ENCODE measurements around the gene TNNC1.

The TNNC1 gene

GRCh38 chr3:52484680-52485461 lies 31.0 kb upstream of the TNNC1 start:
- no peak for DNase-seq (ENCODE audit: low read depth)

GRCh38 chr3:52483577-52484381 lies 29.9 kb upstream of the TNNC1 start:
- no peak for DNase-seq (ENCODE audit: low read depth)

GRCh38 chr3:52483081-52483480 lies 29.2 kb upstream of the TNNC1 start:
- DNase-seq (ENCODE audit: low read depth) = no peak

- no peak for DNase-seq (ENCODE audit: low read depth)
Observed at GRCh38 chr3:52481819-52482521, 28.1 kb upstream of the TNNC1 start.

- DNase-seq (ENCODE audit: low read depth) = no peak
Observed at GRCh38 chr3:52480768-52481715, 27.2 kb upstream of the TNNC1 start.

DNA sequence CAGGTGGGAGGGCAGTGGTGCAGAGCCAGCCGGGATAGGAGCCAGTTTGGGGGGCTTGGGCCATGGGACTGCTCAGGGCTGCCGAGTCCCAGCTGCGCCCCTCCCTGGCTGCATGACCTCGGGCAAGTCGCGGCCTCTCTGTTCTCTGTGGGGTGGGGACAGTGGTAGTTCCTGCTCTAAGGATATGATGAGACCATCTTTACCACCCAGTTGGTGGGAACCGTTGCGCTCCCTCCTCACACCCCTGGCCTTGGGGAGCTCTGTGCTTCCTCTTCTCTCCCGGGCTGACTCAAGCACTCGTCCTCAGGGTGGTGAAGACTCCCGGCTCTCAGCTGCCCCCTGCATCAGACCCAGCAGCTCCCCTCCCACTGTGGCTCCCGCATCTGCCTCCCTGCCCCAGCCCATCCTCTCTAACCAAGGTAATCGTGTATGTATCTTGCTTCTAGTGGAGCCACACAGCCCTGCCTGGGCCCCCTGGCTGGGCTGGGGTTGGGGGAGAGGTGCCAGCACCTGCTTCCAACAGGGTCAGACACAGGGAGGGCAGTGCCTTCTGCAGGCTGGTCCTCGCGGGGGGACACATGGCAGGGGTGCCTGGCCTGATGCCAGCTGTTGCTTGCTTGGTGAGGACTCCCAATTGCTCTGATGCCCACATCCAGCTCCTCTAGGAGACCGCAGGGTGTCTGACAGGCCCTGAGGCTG lies 26.2 kb upstream of the TNNC1 start:
- no peak for DNase-seq (ENCODE audit: low read depth)

DNA sequence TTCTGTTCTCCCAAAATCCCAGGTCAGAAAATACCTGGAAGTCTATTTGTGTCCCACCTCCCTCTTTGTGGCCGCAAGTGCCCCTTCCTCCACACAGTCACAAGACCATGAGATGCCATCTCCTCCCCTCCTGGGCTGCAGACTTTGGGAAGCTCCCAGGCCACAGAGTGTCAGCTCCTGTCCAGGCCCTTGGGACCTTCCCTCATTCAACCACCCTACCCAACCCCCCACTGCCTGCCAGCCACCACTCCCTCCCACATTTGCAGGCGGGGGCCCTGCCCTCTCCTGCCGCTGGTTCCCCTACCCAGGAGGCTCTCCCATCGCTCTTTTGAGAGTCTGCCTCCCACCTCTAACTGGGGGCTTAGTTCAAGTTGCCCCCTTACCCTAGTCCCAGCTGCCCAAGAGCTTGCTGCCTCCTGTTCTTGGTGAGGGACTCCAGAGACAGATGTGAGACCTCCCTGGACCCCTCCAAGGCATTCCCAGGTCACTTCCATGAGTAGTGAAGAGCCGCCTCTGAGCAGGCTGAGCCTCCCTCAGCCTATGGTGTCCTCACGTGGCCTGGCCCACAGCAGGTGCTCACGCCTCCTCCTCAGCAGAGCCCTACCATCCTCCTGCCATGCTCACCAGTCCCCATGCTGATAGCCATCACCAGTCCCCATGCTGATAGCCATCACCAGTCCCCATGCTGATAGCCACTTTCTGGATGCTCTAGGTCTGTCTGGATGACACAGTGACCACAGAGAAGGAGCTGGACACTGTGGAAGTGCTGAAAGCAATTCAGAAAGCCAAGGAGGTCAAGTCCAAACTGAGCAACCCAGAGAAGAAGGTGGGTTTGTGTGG lies 25.4 kb upstream of the TNNC1 start:
- no peak for DNase-seq (ENCODE audit: low read depth)

- DNase-seq (ENCODE audit: low read depth) = no peak
Observed at GRCh38 chr3:52477796-52478095, 23.9 kb upstream of the TNNC1 start.

- no peak for DNase-seq (ENCODE audit: low read depth)
Observed at GRCh38 chr3:52477076-52477795, 23.4 kb upstream of the TNNC1 start.

DNA sequence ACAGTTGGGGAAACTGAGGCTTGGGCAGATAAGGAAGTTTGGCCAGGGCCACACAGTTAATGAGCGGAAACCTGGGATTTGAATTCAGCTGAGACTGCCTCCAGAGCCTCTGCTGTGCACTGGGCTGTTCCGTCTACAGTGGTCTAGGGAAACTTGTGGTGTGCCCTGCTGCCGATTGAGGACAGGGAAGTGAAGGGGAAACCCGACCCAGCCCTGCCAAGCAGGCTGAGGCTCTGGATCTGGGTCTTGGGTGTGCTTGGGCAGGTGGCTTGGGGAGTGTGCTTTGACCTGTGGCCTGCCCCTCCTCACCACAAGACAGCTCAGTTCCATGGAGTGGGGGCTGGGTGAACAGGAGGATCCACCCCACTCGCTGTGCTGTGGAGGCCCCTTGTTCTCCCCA lies 19.2 kb upstream of the TNNC1 start:
- DNase-seq (ENCODE audit: low read depth) = no peak

DNA sequence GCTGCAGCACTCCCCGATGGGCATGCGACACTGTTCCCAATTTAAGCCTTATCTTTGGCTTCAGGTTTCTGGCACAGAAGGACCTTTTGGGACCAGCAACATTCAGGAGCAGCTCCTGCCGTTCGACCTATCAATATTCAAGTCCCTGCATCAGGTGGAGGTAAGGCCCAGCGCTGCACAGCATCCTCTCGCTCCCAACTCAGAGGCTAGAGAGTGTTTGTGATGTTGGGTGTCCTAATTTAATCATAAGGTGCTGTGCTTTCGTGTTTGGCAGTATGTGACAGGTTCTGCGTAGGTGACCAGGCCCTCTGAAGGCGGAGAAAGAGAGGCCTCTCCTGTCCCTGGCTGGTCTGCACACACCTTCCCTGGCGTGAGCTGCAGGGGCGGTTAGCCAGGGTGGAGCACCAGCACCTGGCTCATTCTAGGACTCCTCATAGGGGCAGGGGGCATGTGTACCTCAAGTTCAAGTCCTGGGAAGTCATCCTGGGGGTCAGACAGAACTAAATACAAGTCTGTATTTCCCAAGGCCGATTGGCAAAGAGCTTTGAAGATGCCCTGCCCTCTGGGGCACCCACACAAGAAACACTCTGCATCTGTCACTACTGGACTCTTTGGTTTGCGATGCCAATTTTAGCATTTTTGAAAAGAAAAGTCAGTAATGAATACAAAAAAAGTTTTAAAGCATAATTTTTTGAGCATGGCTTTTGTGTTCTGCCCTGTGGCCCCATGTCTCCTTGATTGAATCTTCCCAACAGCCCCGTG lies 18.6 kb upstream of the TNNC1 start:
- no peak for DNase-seq (ENCODE audit: low read depth)

- DNase-seq (ENCODE audit: low read depth) = no peak
Observed at GRCh38 chr3:52471371-52472238, 17.8 kb upstream of the TNNC1 start.

DNA sequence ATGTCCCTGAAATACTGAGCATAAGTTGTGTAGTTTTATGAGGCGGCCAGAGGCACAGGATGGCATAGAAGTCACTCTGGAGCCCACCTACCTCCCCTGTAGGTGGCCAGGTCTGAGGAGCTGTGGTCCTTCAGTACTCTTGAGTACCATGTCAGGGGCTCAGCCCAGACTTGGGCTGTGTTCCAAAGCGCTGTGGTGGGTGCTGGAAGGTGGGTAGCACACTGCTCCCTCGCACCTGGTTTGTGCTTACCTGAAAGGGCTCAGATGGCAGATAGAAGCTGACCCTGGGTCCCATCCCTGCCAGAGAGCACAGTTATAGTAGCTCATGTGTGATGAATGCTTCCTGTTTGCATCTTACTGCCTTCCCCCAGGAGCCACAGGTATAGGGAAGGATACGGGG lies 17.1 kb upstream of the TNNC1 start:
- no peak for DNase-seq (ENCODE audit: low read depth)

DNA sequence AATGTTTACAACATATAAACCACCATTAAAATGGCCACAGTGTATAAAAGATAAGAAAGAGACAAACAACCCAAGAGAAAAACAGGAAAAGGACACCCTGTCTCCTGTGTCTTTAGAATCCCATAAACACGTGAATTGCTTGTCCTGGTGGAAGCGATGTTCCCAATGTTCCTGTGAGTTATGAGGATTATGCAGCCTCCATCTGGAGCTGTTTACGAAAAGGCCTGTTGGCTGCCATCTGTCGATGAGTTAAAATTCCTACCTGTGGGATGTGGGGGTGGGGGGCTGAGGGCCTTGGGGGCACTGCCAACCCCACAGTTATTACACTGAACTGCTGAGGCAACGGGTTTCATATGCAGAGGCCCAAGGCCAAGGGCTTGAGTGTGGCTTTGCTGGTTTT lies 15.2 kb upstream of the TNNC1 start:
- no peak for DNase-seq (ENCODE audit: low read depth)

DNA sequence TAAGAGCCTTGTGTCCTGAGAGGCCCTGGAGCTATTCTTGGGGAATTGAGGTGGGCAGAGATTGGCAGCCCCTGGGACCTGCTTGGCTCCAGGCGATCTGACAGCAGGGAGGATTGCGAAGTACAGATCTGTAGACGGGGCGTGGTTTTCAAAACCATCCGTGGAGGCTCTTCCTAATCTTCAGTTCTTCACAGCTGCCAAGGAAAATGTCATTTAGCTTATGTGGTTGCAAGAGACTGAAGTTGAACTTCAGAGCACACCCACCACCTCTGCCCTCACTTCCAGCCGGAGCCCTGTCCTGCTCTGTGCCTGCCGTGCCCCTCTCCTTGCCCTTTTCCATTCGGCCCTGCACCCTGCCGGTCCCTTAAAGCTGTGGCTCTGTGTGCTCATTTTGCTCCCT lies 14.5 kb upstream of the TNNC1 start:
- no peak for DNase-seq (ENCODE audit: low read depth)

- DNase-seq (ENCODE audit: low read depth) = no peak
Observed at GRCh38 chr3:52463416-52463815, 9.6 kb upstream of the TNNC1 start.

DNA sequence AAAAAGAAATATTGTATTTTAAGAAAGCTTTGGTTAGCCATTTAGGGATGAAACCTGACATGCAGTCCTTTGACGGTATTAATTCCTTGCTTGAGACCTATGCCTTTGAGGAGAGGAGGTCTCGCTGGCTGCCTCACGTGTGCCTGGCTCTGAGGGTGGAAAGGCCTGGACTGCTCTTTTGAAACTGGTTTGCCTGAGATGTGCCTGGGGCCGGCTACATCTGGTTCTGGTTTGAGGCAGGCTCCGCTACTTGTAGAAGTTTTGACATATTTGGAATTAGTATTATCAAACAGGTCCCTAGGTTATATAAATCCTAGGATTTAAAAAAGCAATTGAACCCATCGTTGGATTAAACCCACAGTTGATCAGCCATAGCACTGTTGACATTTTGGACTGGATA lies 8.0 kb upstream of the TNNC1 start:
- no peak for DNase-seq (ENCODE audit: low read depth)

All from stimulated activated CD8-positive, alpha-beta memory T cell treated with anti-CD3 and anti-CD28 coated beads, Interleukin-15, amount 100 ng/mL, for 24 hours (primary cell).